Measurements from ENCODE around the gene PATE1. TPM values are rescaled to one million over a fixed set of nuclear protein-coding genes. Genes with fewer than 3 reads are reported as not detected.

PATE1 gene
- polyA plus RNA-seq, 3 donors: not detected

DNA sequence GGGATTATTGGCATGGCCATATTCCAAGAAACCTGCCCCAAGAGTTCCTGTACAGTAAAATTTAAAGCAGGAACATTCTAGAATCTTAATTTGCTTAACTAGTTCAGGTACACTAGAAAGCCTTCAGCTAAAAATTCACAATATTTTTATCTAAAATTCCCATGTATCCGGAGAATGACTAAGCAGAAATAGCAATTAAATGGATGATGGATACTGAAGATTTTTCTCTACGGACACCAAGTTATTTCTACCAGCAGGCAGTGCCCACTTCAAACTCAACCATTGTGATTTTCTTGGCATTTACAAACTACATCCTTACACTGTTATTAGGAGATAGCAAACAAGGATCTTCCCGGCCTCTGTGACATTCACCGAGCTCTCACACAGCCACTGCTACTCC is 44.7 kb downstream of the PATE1 start:
- H3K27me3 ChIP-seq (ENCODE audit: control insufficient read depth in 2 of 2, insufficient read depth in 2 of 2, low read length in 2 of 2): no peaks in the 10 kb centered on the region
- DNase-seq: no peak
- H3K4me1 Mint-ChIP-seq: no peaks in the 10 kb centered on the region

DNA sequence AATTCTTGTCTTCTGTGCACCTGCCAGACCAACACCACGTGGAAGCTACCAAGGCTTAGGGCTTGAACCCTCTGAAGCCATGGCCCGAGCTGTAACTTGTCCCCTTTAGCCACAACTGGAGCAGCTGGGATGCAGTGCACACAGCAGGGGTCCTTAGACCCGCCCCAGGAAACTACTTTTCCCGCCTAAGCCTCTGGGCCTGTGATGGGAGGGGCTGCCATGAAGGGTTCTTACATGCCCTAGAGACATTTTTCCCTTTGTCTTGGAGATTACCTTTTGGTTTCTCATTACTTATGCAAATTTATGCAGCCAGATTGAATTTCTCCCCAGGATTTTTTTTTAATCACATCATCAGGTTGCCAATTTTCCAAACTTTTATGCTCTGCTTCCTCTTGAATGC is 51.6 kb downstream of the PATE1 start:
- H3K4me3 ChIP-seq (replicated peaks in 1 of 3; ENCODE audit: low read depth in 2 of 3, low read length in 3 of 3): no peak overlapping the region
- H3K4me2 ChIP-seq (replicated peaks; ENCODE audit: extremely low read depth, low read length, poor library complexity, severe bottlenecking): no peak overlapping the region
- H3K27me3 ChIP-seq (ENCODE audit: control insufficient read depth in 2 of 2, insufficient read depth in 2 of 2, low read length in 2 of 2): no peaks in the 10 kb centered on the region
- H4K20me1 ChIP-seq (ENCODE audit: insufficient read depth, low read length): no peaks in the 10 kb centered on the region
- intact Hi-C loops (cut with micrococcal nuclease): no loop called here
- H3K27me3 Mint-ChIP-seq (ENCODE audit: low read depth in 3 of 3): peaks cover 0 to 1% (median 1%) of the 10 kb centered on the region in 3 donors
- no peak overlapping the region for H3K9ac ChIP-seq (ENCODE audit: insufficient read depth, low read length, poor library complexity, severe bottlenecking)
- H3K27ac Mint-ChIP-seq: no peak overlapping the region
- no peaks in the 10 kb centered on the region for H3K4me1 ChIP-seq (ENCODE audit: control insufficient read depth in 1 of 2, insufficient read depth in 2 of 2, low read length in 2 of 2)
- H3K36me3 Mint-ChIP-seq: no peaks in the 10 kb centered on the region
- no peak for DNase-seq
- TF ChIP-seq, protein P1, sequence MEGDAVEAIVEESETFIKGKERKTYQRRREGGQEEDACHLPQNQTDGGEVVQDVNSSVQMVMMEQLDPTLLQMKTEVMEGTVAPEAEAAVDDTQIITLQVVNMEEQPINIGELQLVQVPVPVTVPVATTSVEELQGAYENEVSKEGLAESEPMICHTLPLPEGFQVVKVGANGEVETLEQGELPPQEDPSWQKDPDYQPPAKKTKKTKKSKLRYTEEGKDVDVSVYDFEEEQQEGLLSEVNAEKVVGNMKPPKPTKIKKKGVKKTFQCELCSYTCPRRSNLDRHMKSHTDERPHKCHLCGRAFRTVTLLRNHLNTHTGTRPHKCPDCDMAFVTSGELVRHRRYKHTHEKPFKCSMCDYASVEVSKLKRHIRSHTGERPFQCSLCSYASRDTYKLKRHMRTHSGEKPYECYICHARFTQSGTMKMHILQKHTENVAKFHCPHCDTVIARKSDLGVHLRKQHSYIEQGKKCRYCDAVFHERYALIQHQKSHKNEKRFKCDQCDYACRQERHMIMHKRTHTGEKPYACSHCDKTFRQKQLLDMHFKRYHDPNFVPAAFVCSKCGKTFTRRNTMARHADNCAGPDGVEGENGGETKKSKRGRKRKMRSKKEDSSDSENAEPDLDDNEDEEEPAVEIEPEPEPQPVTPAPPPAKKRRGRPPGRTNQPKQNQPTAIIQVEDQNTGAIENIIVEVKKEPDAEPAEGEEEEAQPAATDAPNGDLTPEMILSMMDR (IDR thresholded peaks at IDR 0.05): no peak
- H3K9me3 ChIP-seq (replicated peaks in 1 of 2; ENCODE audit: control insufficient read depth in 1 of 2, insufficient read depth in 1 of 2, low read length in 2 of 2): peaks cover 8 to 15% of the 10 kb centered on the region in 2 donors
- no peaks in the 10 kb centered on the region for H3K36me3 ChIP-seq (replicated peaks in 1 of 2; ENCODE audit: control insufficient read depth in 1 of 2, insufficient read depth in 2 of 2, low read length in 2 of 2)
- no peaks in the 10 kb centered on the region for H3K79me2 ChIP-seq (ENCODE audit: insufficient read depth, low read length)
- no peaks in the 10 kb centered on the region for H3K4me1 Mint-ChIP-seq
- no peak overlapping the region for H2AFZ ChIP-seq (ENCODE audit: insufficient read depth, low read depth, low read length, poor library complexity, severe bottlenecking)
- 61% methylated on average over 3 of the region's 4 CpGs for WGBS (ENCODE audit: insufficient coverage)
- peaks cover 1 to 22% (median 10%) of the 10 kb centered on the region in 7 donors for H3K9me3 Mint-ChIP-seq
- no peak overlapping the region for H3K27ac ChIP-seq (ENCODE audit: low read depth in 1 of 2, low read length in 2 of 2)
- H3K4me3 Mint-ChIP-seq: no peak overlapping the region

More for the DNA sequence above, 44.7 kb downstream of the PATE1 start:
- no peak overlapping the region for H3K9ac ChIP-seq (ENCODE audit: insufficient read depth, low read length, poor library complexity, severe bottlenecking)
- no peak overlapping the region for H3K4me2 ChIP-seq (replicated peaks; ENCODE audit: extremely low read depth, low read length, poor library complexity, severe bottlenecking)
- H3K4me3 Mint-ChIP-seq: no peak overlapping the region
- H3K27ac ChIP-seq (ENCODE audit: low read depth in 1 of 2, low read length in 2 of 2): no peak overlapping the region
- TF ChIP-seq, protein P1 (IDR thresholded peaks at IDR 0.05): no peak
- no peaks in the 10 kb centered on the region for H3K36me3 Mint-ChIP-seq
- H3K27me3 Mint-ChIP-seq (ENCODE audit: low read depth in 3 of 3): peaks cover 0 to 3% (median 0%) of the 10 kb centered on the region in 3 donors
- intact Hi-C loops (cut with micrococcal nuclease): no loop called here
- no peaks in the 10 kb centered on the region for H4K20me1 ChIP-seq (ENCODE audit: insufficient read depth, low read length)
- H3K9me3 Mint-ChIP-seq: peaks cover 2 to 10% (median 4%) of the 10 kb centered on the region in 7 donors
- no peaks in the 10 kb centered on the region for H3K36me3 ChIP-seq (replicated peaks in 1 of 2; ENCODE audit: control insufficient read depth in 1 of 2, insufficient read depth in 2 of 2, low read length in 2 of 2)
- no peak overlapping the region for H2AFZ ChIP-seq (ENCODE audit: insufficient read depth, low read depth, low read length, poor library complexity, severe bottlenecking)
- no peak overlapping the region for H3K27ac Mint-ChIP-seq
- WGBS (ENCODE audit: insufficient coverage): 100% methylated on average over 2 of the region's 4 CpGs
- no peaks in the 10 kb centered on the region for H3K79me2 ChIP-seq (ENCODE audit: insufficient read depth, low read length)
- H3K4me1 ChIP-seq (ENCODE audit: control insufficient read depth in 1 of 2, insufficient read depth in 2 of 2, low read length in 2 of 2): no peaks in the 10 kb centered on the region
- H3K4me3 ChIP-seq (replicated peaks in 1 of 3; ENCODE audit: low read depth in 2 of 3, low read length in 3 of 3): no peak overlapping the region
- H3K9me3 ChIP-seq (replicated peaks in 1 of 2; ENCODE audit: control insufficient read depth in 1 of 2, insufficient read depth in 1 of 2, low read length in 2 of 2): no peaks in the 10 kb centered on the region

Other genes starting within 250 kb of the PATE1 start
- 10 to 100 TPM; 17.2 to 46.9 (median 44.7) TPM for gene EI24, start 176.8 kb upstream of the PATE1 start, polyA plus RNA-seq
- gene STT3A, start 153.4 kb upstream of the PATE1 start, polyA plus RNA-seq: 10 to 100 TPM; 27.4 to 75.3 (median 54.2) TPM
- under 1 TPM; 0.18 to 0.55 (median 0.43) TPM for gene CHEK1, start 121.1 kb upstream of the PATE1 start, polyA plus RNA-seq
- not detected for gene ACRV1, start 65.4 kb upstream of the PATE1 start, polyA plus RNA-seq
- gene PATE2, start 32.5 kb downstream of the PATE1 start, polyA plus RNA-seq: not detected
- not detected for gene PATE3, start 41.8 kb downstream of the PATE1 start, polyA plus RNA-seq
- gene PATE4, start 87.0 kb downstream of the PATE1 start, polyA plus RNA-seq: not detected
- gene HYLS1, start 141.4 kb downstream of the PATE1 start, polyA plus RNA-seq: 1 to 10 TPM in 2 of 3 donors, under 1 TPM in 1; 0.61 to 2.6 (median 2.0) TPM
- 1 to 10 TPM; 2.0 to 5.3 (median 3.1) TPM for gene PUS3, start 156.9 kb downstream of the PATE1 start, polyA plus RNA-seq
- gene DDX25, start 158.2 kb downstream of the PATE1 start, polyA plus RNA-seq: not detected
- gene VSIG10L2, start 199.8 kb downstream of the PATE1 start, polyA plus RNA-seq: not detected

Data from CD14-positive monocyte (primary cell).